OCI-LY1 (cell line): ENCODE data around the gene CSMD2.

Experiments used
- H2AFZ ChIP-seq: fragments of 200-600 bp; sonication (generic), shearing (Covaris generic); 2 replicates; pipeline ENCODE4 v1.6.0; 2014; ENCODE audit warnings: antibody characterized with exemption, mild to moderate bottlenecking, low read length
- H3F3A ChIP-seq: fragments of 200-600 bp; sonication (generic), shearing (Covaris generic); 2 replicates; pipeline ENCODE4 v1.6.0; 2014; ENCODE audit warnings: mild to moderate bottlenecking, antibody characterized with exemption, low read length, moderate library complexity; ENCODE audit not compliant: insufficient read depth
- H3K27ac ChIP-seq: fragments of 200-600 bp; sonication (generic); 2 replicates; pipeline ENCODE4 v1.5.1; 2014; ENCODE audit warnings: low read length, mixed run types, mild to moderate bottlenecking, low read depth; ENCODE audit not compliant: poor library complexity, severe bottlenecking
- H3K27me3 ChIP-seq: fragments of 200-600 bp; sonication (generic); 2 replicates; pipeline ENCODE4 v1.6.0; 2014; ENCODE audit warnings: antibody characterized with exemption, mild to moderate bottlenecking, low read length, moderate library complexity; ENCODE audit not compliant: insufficient read depth
- H3K36me3 ChIP-seq: fragments of 200-600 bp; sonication (generic); 2 replicates; pipeline ENCODE4 v1.6.1; 2014; ENCODE audit warnings: mild to moderate bottlenecking, antibody characterized with exemption, low read length, moderate library complexity, mixed read lengths; ENCODE audit not compliant: insufficient read depth
- H3K4me1 ChIP-seq: fragments of 200-600 bp; sonication (generic); 2 replicates; pipeline ENCODE4 v1.5.1; 2014; ENCODE audit warnings: mild to moderate bottlenecking, low read length, moderate library complexity; ENCODE audit not compliant: insufficient read depth, severe bottlenecking
- H3K4me2 ChIP-seq: fragments of 200-600 bp; sonication (generic), shearing (Covaris generic); 2 replicates; pipeline ENCODE4 v1.6.1; 2014; ENCODE audit warnings: low read length
- H3K4me3 ChIP-seq: fragments of 200-600 bp; sonication (generic); 2 replicates; pipeline ENCODE4 v1.5.1; 2014; ENCODE audit warnings: low read length, low read depth, mild to moderate bottlenecking, mixed read lengths; ENCODE audit not compliant: poor library complexity, severe bottlenecking
- H3K79me2 ChIP-seq: fragments of 200-600 bp; shearing (Covaris generic); 2 replicates; pipeline ENCODE4 v1.6.1; 2016; ENCODE audit warnings: mixed run types, low read length, mixed read lengths; ENCODE audit not compliant: insufficient read depth
- H3K9ac ChIP-seq: fragments of 200-600 bp; sonication (generic), shearing (Covaris generic); 2 replicates; pipeline ENCODE4 v1.6.1; 2014; ENCODE audit warnings: mild to moderate bottlenecking, low read length, mixed read lengths
- H3K9me2 ChIP-seq: fragments of 200-600 bp; sonication (generic), shearing (Covaris generic); 2 replicates; pipeline ENCODE4 v1.6.1; 2014; ENCODE audit warnings: low read depth, mild to moderate bottlenecking, low read length, mixed read lengths
- H3K9me3 ChIP-seq: fragments of 200-600 bp; shearing (Covaris generic); 2 replicates; pipeline ENCODE4 v1.6.1; 2014; ENCODE audit warnings: low read length, mixed read lengths
- H4K20me1 ChIP-seq: fragments of 200-600 bp; sonication (generic), shearing (Covaris generic); 2 replicates; pipeline ENCODE4 v1.6.0; 2016; ENCODE audit warnings: mild to moderate bottlenecking, low read length; ENCODE audit not compliant: insufficient read depth
- CTCF ChIP-seq: fragments of 200-600 bp; sonication (generic), shearing (Covaris generic); IDR thresholded peaks from 2 replicates; pipeline ENCODE4 v1.5.1; 2017; ENCODE audit warnings: mild to moderate bottlenecking, antibody characterized with exemption, low read length, moderate library complexity, mixed read lengths
- EZH2 ChIP-seq: fragments of 200-600 bp; sonication (generic), shearing (Covaris generic); IDR thresholded peaks from 2 replicates; pipeline ENCODE4 v1.8.0; 2017; ENCODE audit warnings: borderline replicate concordance, mixed run types, mild to moderate bottlenecking, antibody characterized with exemption, low read length, moderate library complexity, mixed read lengths

The CSMD2 gene

GRCh38 chr1:33713058-33713877, 451.8 kb downstream of the CSMD2 start:
- H3K4me1 ChIP-seq: no peaks in the 10 kb centered on the region
- H3K9ac ChIP-seq: no peak overlapping the region
- TF ChIP-seq EZH2: no peak
- H3K4me2 ChIP-seq: no peak overlapping the region
- no peaks in the 10 kb centered on the region for H4K20me1 ChIP-seq
- H3K36me3 ChIP-seq: no peaks in the 10 kb centered on the region
- no peak overlapping the region for H2AFZ ChIP-seq
- H3K79me2 ChIP-seq: no peaks in the 10 kb centered on the region
- no peak overlapping the region for H3K27ac ChIP-seq
- H3F3A ChIP-seq: no peaks in the 10 kb centered on the region
- H3K9me3 ChIP-seq: no peaks in the 10 kb centered on the region
- H3K27me3 ChIP-seq: no peaks in the 10 kb centered on the region
- H3K9me2 ChIP-seq: no peaks in the 10 kb centered on the region
- H3K4me3 ChIP-seq: no peak overlapping the region

GRCh38 chr1:33712186-33712585, 452.8 kb downstream of the CSMD2 start:
- no peak overlapping the region for H3K27ac ChIP-seq
- H3K9ac ChIP-seq: no peak overlapping the region
- no peaks in the 10 kb centered on the region for H3K27me3 ChIP-seq
- no peaks in the 10 kb centered on the region for H3K4me1 ChIP-seq
- no peaks in the 10 kb centered on the region for H3K9me2 ChIP-seq
- no peak overlapping the region for H3K4me2 ChIP-seq
- no peak overlapping the region for H2AFZ ChIP-seq
- H3F3A ChIP-seq: no peaks in the 10 kb centered on the region
- H3K79me2 ChIP-seq: no peaks in the 10 kb centered on the region
- TF ChIP-seq EZH2 (no peak), CTCF (no peak)
- no peaks in the 10 kb centered on the region for H3K9me3 ChIP-seq
- no peak overlapping the region for H3K4me3 ChIP-seq
- H4K20me1 ChIP-seq: no peaks in the 10 kb centered on the region
- no peaks in the 10 kb centered on the region for H3K36me3 ChIP-seq

- Histone ChIP-seq H3K79me2 (no peaks in the 10 kb centered on the region), H3K4me1 (no peaks in the 10 kb centered on the region), H3K4me2 (no peak overlapping the region), H3K9ac (no peak overlapping the region), H2AFZ (no peak overlapping the region), H3F3A (no peaks in the 10 kb centered on the region), H4K20me1 (no peaks in the 10 kb centered on the region), H3K4me3 (no peak overlapping the region), H3K9me3 (no peaks in the 10 kb centered on the region), H3K36me3 (no peaks in the 10 kb centered on the region), H3K9me2 (no peaks in the 10 kb centered on the region), H3K27me3 (no peaks in the 10 kb centered on the region), H3K27ac (no peak overlapping the region)
- TF ChIP-seq CTCF (no peak), EZH2 (no peak)
Measured at GRCh38 chr1:33711511-33711910, 453.5 kb downstream of the CSMD2 start.

- Histone ChIP-seq H3F3A (no peaks in the 10 kb centered on the region), H3K9me2 (no peaks in the 10 kb centered on the region), H3K9ac (no peak overlapping the region), H3K36me3 (no peaks in the 10 kb centered on the region), H3K79me2 (no peaks in the 10 kb centered on the region), H3K4me3 (no peak overlapping the region), H2AFZ (no peak overlapping the region), H3K9me3 (no peaks in the 10 kb centered on the region), H3K27ac (no peak overlapping the region), H3K4me1 (no peaks in the 10 kb centered on the region), H3K27me3 (no peaks in the 10 kb centered on the region), H3K4me2 (no peak overlapping the region), H4K20me1 (no peaks in the 10 kb centered on the region)
- TF ChIP-seq CTCF (no peak), EZH2 (no peak)
Measured at GRCh38 chr1:33710967-33711366, 454.1 kb downstream of the CSMD2 start.
